Spleen (tissue), 11 donors: ENCODE results near the gene KRT222. TPM values are rescaled to one million over a fixed set of nuclear protein-coding genes. Genes with fewer than 3 reads are reported as not detected.

Experiments used
- DNase-seq: peaks from one replicate; pipeline ENCODE4 v3.0.0-alpha.2; 2020
- H3K27ac ChIP-seq, 8 donors: fragments of 200-600 bp; sonication (generic) in 7 of 8; 1 replicate in 4 of 8; 2 replicates in 4 of 8; pipeline versions ENCODE4 v1.5.0 to v1.8.0; 2016 to 2021; ENCODE audit warnings: inconsistent platforms in 4 of 8, mild to moderate bottlenecking in 4 of 8, moderate library complexity in 1 of 8
- H3K27me3 ChIP-seq, 7 donors: fragments of 200-600 bp; sonication (generic) in 6 of 7; replicated peaks in 1 of 7; 1 replicate in 4 of 7; 2 replicates in 3 of 7; pipeline versions ENCODE4 v1.5.0 to v1.8.0; 2016 to 2021; ENCODE audit warnings: inconsistent platforms in 3 of 7, mild to moderate bottlenecking in 1 of 7
- H3K36me3 ChIP-seq, 6 donors: fragments of 200-600 bp; sonication (generic) in 5 of 6; 1 replicate in 4 of 6; 2 replicates in 2 of 6; pipeline versions ENCODE4 v1.5.0 to v1.8.0; 2016 to 2021; ENCODE audit warnings: inconsistent platforms in 2 of 6
- H3K4me1 ChIP-seq, 6 donors: fragments of 200-600 bp; sonication (generic) in 5 of 6; 1 replicate in 3 of 6; 2 replicates in 3 of 6; pipeline versions ENCODE4 v1.5.0 to v1.8.0; 2016 to 2021; ENCODE audit warnings: inconsistent platforms in 3 of 6
- H3K4me3 ChIP-seq, 8 donors: fragments of 200-600 bp; sonication (generic) in 7 of 8; 1 replicate in 4 of 8; 2 replicates in 4 of 8; pipeline versions ENCODE4 v1.5.0 to v1.8.0; 2016 to 2021; ENCODE audit warnings: inconsistent platforms in 4 of 8, mild to moderate bottlenecking in 4 of 8, moderate library complexity in 2 of 8
- H3K9me3 ChIP-seq, 8 donors: fragments of 200-600 bp; sonication (generic) in 7 of 8; 1 replicate in 4 of 8; 2 replicates in 4 of 8; pipeline versions ENCODE4 v1.5.0 to v1.8.0; 2016 to 2021; ENCODE audit warnings: inconsistent platforms in 4 of 8
- POLR2A ChIP-seq, 3 donors: fragments of 450-650 bp; IDR thresholded peaks; one replicate each; pipeline ENCODE4 v1.5.1; 2017; ENCODE audit warnings: antibody characterized with exemption in 3 of 3, mild to moderate bottlenecking in 1 of 3
- POLR2AphosphoS5 ChIP-seq, 3 donors: sonication (generic); formaldehyde crosslinking; IDR thresholded peaks; one replicate each; pipeline ENCODE4 v1.5.1; 2017; ENCODE audit warnings: antibody characterized with exemption in 3 of 3
- WGBS, 5 donors: extraction: QIAGEN DNeasy Blood & Tissue Kit in 3 of 5; methylation state at CpG; one replicate each; pipeline versions ENCODE4 v1.1.5 to v1.1.7; 2013 to 2018; 5-methylcytosine and 5-hydroxymethylcytosine counted together
- intact Hi-C: fragments of 100-400 bp; cut with DNase I; formaldehyde crosslinking; loops from one replicate; pipeline ENCODE4 v1.15.0; 2023; ENCODE audit warnings: low total_unique reads
- polyA plus RNA-seq, 3 donors: library from polyadenylated mRNA; stranded (reverse); fragments of 200-250 nt; gene quantifications; one replicate each; pipeline ENCODE4 v1.2.1, GENCODE V29; 2013
- total RNA-seq, 7 donors: library from RNA; depleted of rRNA in 3 of 7; stranded (reverse); fragments of >200 nt in 3 of 7; fragmentation: NEBNext Ultra II Directional in 4 of 7; extraction: Animal tissue kit (Norgen Biotek cat#: 25700) in 4 of 7; gene quantifications; one replicate each; pipeline versions ENCODE4 v1.1.0 to v1.2.1, GENCODE V29; 2016 to 2021
- TF ChIP-seq, protein P1 (sequence below), 11 experiments: fragments of 200-600 bp in 7 of 11; fragments of 450-650 bp in 4 of 11; sonication (generic) in 4 of 11; IDR thresholded peaks in 8 of 11; conservative IDR thresholded peaks in 3 of 11; 1 replicate in 7 of 11; 2 replicates in 4 of 11; pipeline versions ENCODE4 v1.4.0 to v1.8.0; 2016 to 2021; ENCODE audit warnings: antibody characterized with exemption in 11 of 11, inconsistent platforms in 4 of 11, mild to moderate bottlenecking in 1 of 11
- donor health status: healthy with polysubstance abuse.
- donor health status: DM: no; HTN: no; CAD: no; lungs with moderate emphysema.
- donor health status: DM: no; HTN: no; CAD: no.
- donor health status: Bipolar disorder and iron deficiency.
- donor health status: healthy.
- donor health status: DM: no; HTN: no; CAD: no.
- donor health status: DM: yes; HTN: yes; CAD: no.

Gene KRT222
- total and polyA plus RNA-seq, 10 donors, result 2.2 to 13.7 (median 4.6) TPM

DNA sequence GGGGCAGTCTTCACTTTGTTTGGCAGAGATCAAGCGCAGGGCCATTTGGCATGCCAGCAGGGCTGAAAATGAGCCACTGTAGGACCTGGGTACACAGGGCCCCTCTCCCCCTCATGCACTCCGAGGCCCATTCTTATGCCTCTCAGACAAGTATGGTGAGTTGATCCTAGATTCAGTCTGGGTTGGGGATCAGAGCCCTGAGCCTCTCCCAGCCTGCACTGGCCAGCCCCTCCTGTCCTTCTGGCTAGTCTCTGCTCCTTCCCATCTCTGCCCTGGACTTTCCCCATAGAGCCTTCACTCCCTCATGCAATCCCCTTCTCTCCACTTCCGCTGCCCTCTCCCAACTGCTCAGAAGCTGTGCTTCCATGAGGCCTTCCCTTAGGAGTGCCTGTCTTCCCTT is 48.4 kb downstream of the KRT222 start:
- TF ChIP-seq, protein P1, sequence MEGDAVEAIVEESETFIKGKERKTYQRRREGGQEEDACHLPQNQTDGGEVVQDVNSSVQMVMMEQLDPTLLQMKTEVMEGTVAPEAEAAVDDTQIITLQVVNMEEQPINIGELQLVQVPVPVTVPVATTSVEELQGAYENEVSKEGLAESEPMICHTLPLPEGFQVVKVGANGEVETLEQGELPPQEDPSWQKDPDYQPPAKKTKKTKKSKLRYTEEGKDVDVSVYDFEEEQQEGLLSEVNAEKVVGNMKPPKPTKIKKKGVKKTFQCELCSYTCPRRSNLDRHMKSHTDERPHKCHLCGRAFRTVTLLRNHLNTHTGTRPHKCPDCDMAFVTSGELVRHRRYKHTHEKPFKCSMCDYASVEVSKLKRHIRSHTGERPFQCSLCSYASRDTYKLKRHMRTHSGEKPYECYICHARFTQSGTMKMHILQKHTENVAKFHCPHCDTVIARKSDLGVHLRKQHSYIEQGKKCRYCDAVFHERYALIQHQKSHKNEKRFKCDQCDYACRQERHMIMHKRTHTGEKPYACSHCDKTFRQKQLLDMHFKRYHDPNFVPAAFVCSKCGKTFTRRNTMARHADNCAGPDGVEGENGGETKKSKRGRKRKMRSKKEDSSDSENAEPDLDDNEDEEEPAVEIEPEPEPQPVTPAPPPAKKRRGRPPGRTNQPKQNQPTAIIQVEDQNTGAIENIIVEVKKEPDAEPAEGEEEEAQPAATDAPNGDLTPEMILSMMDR (IDR thresholded peaks at IDR 0.05 in 8 of 11, conservative IDR thresholded peaks at IDR 0.05 in 3 of 11), result no peak
- TF ChIP-seq POLR2AphosphoS5 (IDR thresholded peaks at IDR 0.05) (no peak), POLR2A (IDR thresholded peaks at IDR 0.05) (no peak)
- 63 to 96% (median 81%) methylated on average over 3 of the region's 3 CpGs for WGBS, 5 donors
- no peaks in the 10 kb centered on the region for H3K9me3 ChIP-seq
- peaks cover 18 to 88% (median 41%) of the 10 kb centered on the region in 6 donors for H3K4me1 ChIP-seq
- no peak overlapping the region for H3K4me3 ChIP-seq
- intact Hi-C loops, result no loop called here
- no peak for DNase-seq
- peak overlapping the region in 1 of 8 donors; percentile 88 for H3K27ac ChIP-seq
- no peaks in the 10 kb centered on the region for H3K27me3 ChIP-seq
- no peaks in the 10 kb centered on the region for H3K36me3 ChIP-seq

DNA sequence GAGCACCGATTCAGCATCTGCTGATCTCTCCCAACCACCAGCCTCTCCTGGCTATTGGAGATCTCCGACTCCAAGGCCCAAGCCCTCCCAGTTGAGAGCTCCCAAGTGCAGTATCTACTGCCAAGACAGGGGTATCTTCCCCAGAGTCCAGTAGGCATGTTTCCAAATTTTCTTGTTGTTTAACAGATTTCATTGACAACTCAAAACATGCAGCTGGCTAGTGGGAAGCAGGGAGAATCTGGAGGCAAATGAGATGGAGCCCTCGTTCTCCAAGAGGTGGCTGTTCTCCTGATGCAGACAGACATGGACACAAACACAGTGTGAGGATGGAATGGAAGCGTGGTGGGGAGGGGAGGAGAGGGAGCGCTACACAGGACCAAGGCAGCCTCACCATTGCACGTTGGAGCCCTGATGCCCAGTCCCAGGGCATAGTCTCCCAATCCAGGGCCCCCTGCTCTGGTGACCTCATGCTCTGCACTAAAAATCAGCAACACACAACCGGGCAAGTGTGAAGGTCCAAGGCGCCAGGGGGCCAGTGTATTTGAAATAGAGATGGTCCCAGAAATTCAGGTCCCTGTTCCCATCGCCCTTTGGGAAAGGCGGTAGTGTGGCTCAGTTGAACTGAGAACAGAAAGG is 49.0 kb downstream of the KRT222 start:
- H3K9me3 ChIP-seq, result no peaks in the 10 kb centered on the region
- intact Hi-C loops, result no loop called here
- H3K27ac ChIP-seq, result peak overlapping the region; percentile 21 to 88 (median 69)
- no peak overlapping the region for H3K4me3 ChIP-seq
- no peaks in the 10 kb centered on the region for H3K27me3 ChIP-seq
- 82 to 89% (median 85%) methylated on average over 9 to 10 of the region's 10 CpGs for WGBS, 5 donors
- H3K36me3 ChIP-seq, result no peaks in the 10 kb centered on the region
- H3K4me1 ChIP-seq, result peaks cover 18 to 87% (median 41%) of the 10 kb centered on the region in 6 donors
- no peak for DNase-seq
- TF ChIP-seq POLR2A (IDR thresholded peaks at IDR 0.05) (no peak), POLR2AphosphoS5 (IDR thresholded peaks at IDR 0.05) (no peak)
- TF ChIP-seq, protein P1 (IDR thresholded peaks at IDR 0.05 in 8 of 11, conservative IDR thresholded peaks at IDR 0.05 in 3 of 11), result no peak

DNA sequence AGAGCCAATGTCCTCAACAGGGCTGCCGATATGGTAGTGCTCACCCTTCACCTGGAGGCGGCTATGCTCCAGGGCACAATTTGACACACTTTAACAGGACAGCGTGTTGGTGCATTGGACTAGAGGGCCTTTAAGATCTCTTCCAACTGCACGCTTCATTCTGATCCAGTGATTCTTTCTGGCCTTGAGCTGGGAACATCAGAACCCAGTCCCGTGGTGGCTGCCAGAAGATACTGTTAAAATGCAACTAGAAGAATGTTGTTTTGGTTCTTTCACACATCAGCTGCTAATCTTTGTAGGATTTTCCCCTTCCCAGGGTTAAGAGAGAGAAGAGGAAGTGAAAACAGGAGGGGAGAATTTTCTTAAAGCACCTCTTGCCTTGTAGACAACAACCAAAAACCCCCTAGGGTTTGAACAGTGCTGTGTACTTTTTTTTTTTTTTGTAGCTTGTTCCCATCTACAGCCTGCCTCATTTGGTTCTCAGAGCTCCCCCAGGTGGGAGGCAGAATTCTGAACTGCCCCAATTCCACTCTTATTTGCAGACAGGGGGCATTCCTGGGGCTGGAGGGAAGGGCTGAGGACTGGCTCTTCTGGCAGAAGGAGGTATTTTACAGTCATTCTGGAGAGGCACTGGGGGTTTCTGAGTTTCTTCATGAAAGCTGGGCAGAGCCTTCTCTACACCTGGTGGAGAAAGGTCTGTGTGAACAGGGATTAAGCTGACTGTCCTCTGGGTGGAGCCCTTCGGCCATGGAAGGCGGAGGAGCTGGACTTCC is 49.7 kb downstream of the KRT222 start:
- intact Hi-C loops, result no loop called here

More for the DNA sequence above, 49.7 kb downstream of the KRT222 start:
- H3K4me3 ChIP-seq, result peak overlapping the region in 1 of 8 donors; percentile 42
- peaks cover 17 to 86% (median 38%) of the 10 kb centered on the region in 6 donors for H3K4me1 ChIP-seq
- no peak for DNase-seq
- H3K27me3 ChIP-seq, result no peaks in the 10 kb centered on the region
- H3K27ac ChIP-seq, result peak overlapping the region; percentile 21 to 88 (median 69)
- WGBS, 5 donors, result 45 to 68% (median 58%) methylated on average over 4 to 7 of the region's 7 CpGs
- TF ChIP-seq, protein P1 (IDR thresholded peaks at IDR 0.05 in 8 of 11, conservative IDR thresholded peaks at IDR 0.05 in 3 of 11), result peak in 10 of 11 experiments; percentile 16 to 56 (median 40)
- no peak for TF ChIP-seq POLR2AphosphoS5 (IDR thresholded peaks at IDR 0.05)
- H3K36me3 ChIP-seq, result no peaks in the 10 kb centered on the region
- no peaks in the 10 kb centered on the region for H3K9me3 ChIP-seq
